WTC11 (cell line): Measurements from ENCODE around the gene GRWD1. TPM values are rescaled to one million over a fixed set of nuclear protein-coding genes. Genes with fewer than 3 reads are reported as not detected.

Source experiments
- ATAC-seq: fragments of 200-7000 bp; cut with Tn5 transposase; 2 replicates; pipeline ENCODE4 v1.10.0; 2021; ENCODE audit warnings: mild to moderate bottlenecking, moderate library complexity
- CTCF ChIA-PET: fragments of 300-600 bp; sonication (Branson Sonifier 250); formaldehyde crosslinking; loops from one replicate; lab custom pipeline; 2021; ENCODE audit warnings: antibody characterized with exemption; lab: Charles Lee
- POLR2A ChIA-PET: fragments of 350-600 bp; sonication (Branson Sonifier 250); formaldehyde crosslinking; loops from one replicate; lab custom pipeline; 2021; ENCODE audit warnings: antibody characterized with exemption; lab: Charles Lee
- DNase-seq: peaks from one replicate; pipeline ENCODE4 v3.0.0; 2021; ENCODE audit warnings: low spot score
- H3K27ac Mint-ChIP-seq: 2 replicates; pipeline ENCODE4 v1.8.0; 2021; ENCODE audit warnings: mixed read lengths
- H3K27me3 Mint-ChIP-seq: 2 replicates; pipeline ENCODE4 v1.8.0; 2021; ENCODE audit warnings: low read depth, mild to moderate bottlenecking, moderate library complexity, mixed read lengths
- H3K36me3 Mint-ChIP-seq: 2 replicates; pipeline ENCODE4 v1.8.0; 2021; ENCODE audit warnings: mixed read lengths
- H3K4me1 Mint-ChIP-seq: 2 replicates; pipeline ENCODE4 v1.8.0; 2022; ENCODE audit warnings: mixed read lengths
- H3K4me3 Mint-ChIP-seq: 2 replicates; pipeline ENCODE4 v1.8.0; 2021; ENCODE audit warnings: mild to moderate bottlenecking, moderate library complexity, mixed read lengths
- H3K9me3 Mint-ChIP-seq: 2 replicates; pipeline ENCODE4 v1.8.0; 2021; ENCODE audit warnings: mixed read lengths
- CTCF ChIP-seq: fragments of 200-600 bp; IDR thresholded peaks from 2 replicates; pipeline ENCODE4 v1.8.0; 2022; ENCODE audit warnings: antibody characterized with exemption
- ETV6 ChIP-seq: sonication (generic); formaldehyde crosslinking; IDR thresholded peaks from 2 replicates; pipeline ENCODE4 v1.8.1; 2022; ENCODE audit warnings: mild to moderate bottlenecking, missing genetic modification reagents
- MXD4 ChIP-seq: fragments of 250-450 bp; sonication (Bioruptor Pico); IDR thresholded peaks from 2 replicates; pipeline ENCODE4 v1.8.0; 2021; ENCODE audit warnings: mild to moderate bottlenecking, moderate library complexity, borderline replicate concordance
- total RNA-seq: library from RNA; stranded (reverse); gene quantifications from 3 replicates; pipeline ENCODE4 v1.2.3, GENCODE V29; 2021

The GRWD1 gene
- total RNA-seq, 1 experiment from 2014 or later: 67.2 TPM

- TF ChIP-seq ETV6 (CRISPR knock-in tag): no peak
- peak; percentile 59 for TF ChIP-seq CTCF
- no peak for TF ChIP-seq MXD4 (CRISPR knock-in tag)
- ATAC-seq (no peak), DNase-seq (no peak)
- CTCF ChIA-PET: interaction anchor here (0.6 to 9.5 kb wide), 54 partner anchors 10 to 1359 kb away, joined by 3 to 297 read pairs (median 4); partner anchors contain the start of genes FAM83E, KDELR1, RPL18 and SPHK2
- peaks cover 19% of the 10 kb centered on the region for H3K4me1 Mint-ChIP-seq
- H3K27ac Mint-ChIP-seq: no peak overlapping the region
- H3K36me3 Mint-ChIP-seq: no peaks in the 10 kb centered on the region; the same call in 1 of the 2 replicates
- POLR2A ChIA-PET: interaction anchor here (0.6 to 1.1 kb wide), 6 partner anchors 15 to 477 kb away, joined by 3 to 9 read pairs (median 4); no protein-coding TSS in a partner anchor
- H3K9me3 Mint-ChIP-seq: no peaks in the 10 kb centered on the region
- H3K4me3 Mint-ChIP-seq: no peak overlapping the region
- peaks cover 3% of the 10 kb centered on the region; the same call in 1 of the 2 replicates for H3K27me3 Mint-ChIP-seq
These were observed 60.5 kb downstream of the GRWD1 start for GRCh38 chr19:48506138-48506733.

Other genes starting within 250 kb of the GRWD1 start
- gene CARD8, start 190.1 kb upstream of the GRWD1 start, total RNA-seq: 23.0 to 31.1 TPM (median 29.8 TPM) in 3 replicates
- gene ZNF114, start 175.9 kb upstream of the GRWD1 start, total RNA-seq: 9.8 to 12.7 TPM (median 9.8 TPM) in 3 replicates
- 8.9 to 11.1 TPM (median 10.4 TPM) in 3 replicates for gene EMP3, start 120.4 kb upstream of the GRWD1 start, total RNA-seq
- 20.2 to 29.6 TPM (median 27.0 TPM) in 3 replicates for gene TMEM143, start 82.0 kb upstream of the GRWD1 start, total RNA-seq
- not detected in 3 replicates for gene SYNGR4, start 81.6 kb upstream of the GRWD1 start, total RNA-seq
- gene KDELR1, start 54.4 kb upstream of the GRWD1 start, total RNA-seq: 207 to 226 TPM (median 223 TPM) in 3 replicates
- 23.0 to 27.8 TPM (median 25.3 TPM) in 3 replicates for gene GRIN2D, start 52.3 kb upstream of the GRWD1 start, total RNA-seq
- 1.1 to 1.4 TPM (median 1.1 TPM) in 3 replicates for gene KCNJ14, start 9.6 kb downstream of the GRWD1 start, total RNA-seq
- 70.4 to 72.6 TPM (median 71.9 TPM) in 3 replicates for gene CYTH2, start 23.4 kb downstream of the GRWD1 start, total RNA-seq
- 15.9 to 19.4 TPM (median 19.1 TPM) in 3 replicates for gene LMTK3, start 65.9 kb downstream of the GRWD1 start, total RNA-seq
- gene SULT2B1, start 106.2 kb downstream of the GRWD1 start, total RNA-seq: 0.96 to 2.1 TPM (median 1.3 TPM) in 3 replicates
- not detected in 3 replicates for gene SPACA4, start 160.8 kb downstream of the GRWD1 start, total RNA-seq
- gene FAM83E, start 169.1 kb downstream of the GRWD1 start, total RNA-seq: 6.6 to 8.8 TPM (median 6.8 TPM) in 3 replicates
- 1,712 to 1,987 TPM (median 1,909 TPM) in 3 replicates for gene RPL18, start 173.2 kb downstream of the GRWD1 start, total RNA-seq
- gene SPHK2, start 173.5 kb downstream of the GRWD1 start, total RNA-seq: 46.7 to 64.6 TPM (median 48.4 TPM) in 3 replicates
- gene DBP, start 191.4 kb downstream of the GRWD1 start, total RNA-seq: 10.5 to 12.0 TPM (median 11.4 TPM) in 3 replicates
- 41.4 to 53.7 TPM (median 47.5 TPM) in 3 replicates for gene CA11, start 200.2 kb downstream of the GRWD1 start, total RNA-seq
- 0.28 to 0.39 TPM (median 0.37 TPM) in 3 replicates for gene NTN5, start 227.0 kb downstream of the GRWD1 start, total RNA-seq
- 5.9 to 6.8 TPM (median 6.5 TPM) in 3 replicates for gene FUT2, start 250.0 kb downstream of the GRWD1 start, total RNA-seq